ENCODE measurements around the gene PI4K2A.
A peak's percentile ranks its signal among the peaks of the same experiment; 100 is the strongest.

PI4K2A gene

GRCh38 chr10:97640174-97640867, at the start of gene PI4K2A:
Gene PI4K2A, plus strand, starts transcription at chr10:97640671. Its CDS starts 72 bp downstream, at chr10:97640743.
- peak; percentile 100 for DNase-seq

DNA sequence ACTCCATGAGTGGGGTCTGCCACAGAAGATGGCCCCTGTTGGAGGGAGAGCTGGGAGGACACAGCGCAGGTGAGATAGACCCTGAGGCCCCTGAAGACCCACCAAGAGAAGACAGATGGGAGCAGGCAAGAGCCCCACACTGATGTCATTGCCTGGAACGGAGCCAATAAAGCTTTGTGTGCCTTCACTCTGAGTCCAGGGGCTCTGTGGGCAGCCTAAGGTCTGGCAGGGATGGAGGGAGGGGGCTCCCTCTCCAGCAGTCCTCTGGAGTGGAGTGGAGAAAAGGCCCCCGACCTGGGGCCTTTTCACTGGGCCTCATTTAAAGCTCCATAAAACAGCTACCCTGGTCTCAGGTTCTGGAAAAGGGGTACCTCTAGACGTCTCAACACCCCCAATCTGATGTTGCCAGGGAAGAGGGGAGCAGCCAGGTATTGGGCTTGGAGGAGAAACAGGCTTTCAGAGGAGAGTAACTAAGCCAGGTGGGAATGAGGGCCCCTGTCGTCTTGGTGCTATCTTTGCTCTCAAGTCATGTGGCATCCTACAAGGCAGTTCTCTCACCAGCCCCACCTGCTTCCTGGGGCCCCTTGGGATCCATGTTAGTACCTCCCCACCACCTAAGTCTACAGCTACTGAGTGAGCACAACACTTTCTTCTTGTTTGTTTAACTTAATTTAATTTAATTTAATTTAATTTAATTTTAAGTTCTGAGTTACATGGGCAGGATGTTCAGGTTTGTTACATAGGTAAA, 49.5 kb upstream of the PI4K2A start:
- DNase-seq, result no peak

- DNase-seq, result no peak
Observed at GRCh38 chr10:97593421-97593820, 47.0 kb upstream of the PI4K2A start.

DNA sequence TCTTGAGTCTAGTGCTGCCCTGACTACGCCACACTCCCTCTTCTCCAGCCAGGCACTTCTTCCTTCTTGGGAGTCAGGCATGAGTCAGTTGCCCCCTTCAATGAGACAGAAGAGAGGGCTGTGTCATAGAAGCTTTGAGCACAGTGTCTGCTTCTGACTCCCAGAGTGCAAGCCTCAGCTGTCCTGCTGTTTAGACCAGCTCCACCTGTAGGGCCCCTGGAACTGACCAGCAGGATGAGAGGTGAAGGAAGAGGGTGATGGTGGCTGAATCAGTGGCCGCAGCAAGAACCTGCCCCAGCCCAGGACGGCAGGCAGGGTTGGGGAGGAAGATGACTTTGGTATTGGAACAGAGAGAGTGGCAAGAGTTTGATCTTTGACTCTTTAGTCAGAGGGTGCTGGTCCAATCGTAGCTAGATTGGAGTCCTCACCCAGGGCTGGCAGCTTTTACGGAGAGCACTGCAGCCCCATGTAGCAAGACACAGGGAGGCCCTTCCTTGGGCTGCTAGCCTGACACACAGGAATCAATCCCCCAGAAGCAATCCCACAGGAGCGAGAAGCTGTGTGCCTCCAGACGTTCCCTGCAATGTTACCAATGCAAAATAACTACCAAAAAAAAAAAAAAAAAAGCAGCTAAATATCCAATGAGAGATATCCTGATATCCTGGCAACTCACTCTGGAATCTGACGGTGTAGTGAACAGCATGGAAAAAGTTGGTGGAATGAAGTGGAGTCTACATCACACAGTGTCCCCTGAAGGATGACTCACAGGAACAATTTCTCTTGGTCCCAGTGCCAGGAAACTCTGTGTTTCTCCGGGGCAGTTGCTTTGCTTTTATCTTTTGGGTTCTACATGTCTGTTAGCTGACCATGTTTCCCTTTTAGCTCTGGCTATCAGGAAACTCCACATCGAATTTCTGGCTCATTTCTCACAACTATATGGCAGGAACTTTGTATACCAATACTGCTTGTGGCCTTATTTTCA, 44.1 kb upstream of the PI4K2A start:
- no peak for DNase-seq

- DNase-seq, result no peak
Observed at GRCh38 chr10:97597778-97598177, 42.7 kb upstream of the PI4K2A start.

- no peak for DNase-seq
Observed at GRCh38 chr10:97598407-97599271, 41.8 kb upstream of the PI4K2A start.

- no peak for DNase-seq
Observed at GRCh38 chr10:97599272-97599619, 41.2 kb upstream of the PI4K2A start.

GRCh38 chr10:97600616-97601015, 39.9 kb upstream of the PI4K2A start:
- DNase-seq, result no peak

DNA sequence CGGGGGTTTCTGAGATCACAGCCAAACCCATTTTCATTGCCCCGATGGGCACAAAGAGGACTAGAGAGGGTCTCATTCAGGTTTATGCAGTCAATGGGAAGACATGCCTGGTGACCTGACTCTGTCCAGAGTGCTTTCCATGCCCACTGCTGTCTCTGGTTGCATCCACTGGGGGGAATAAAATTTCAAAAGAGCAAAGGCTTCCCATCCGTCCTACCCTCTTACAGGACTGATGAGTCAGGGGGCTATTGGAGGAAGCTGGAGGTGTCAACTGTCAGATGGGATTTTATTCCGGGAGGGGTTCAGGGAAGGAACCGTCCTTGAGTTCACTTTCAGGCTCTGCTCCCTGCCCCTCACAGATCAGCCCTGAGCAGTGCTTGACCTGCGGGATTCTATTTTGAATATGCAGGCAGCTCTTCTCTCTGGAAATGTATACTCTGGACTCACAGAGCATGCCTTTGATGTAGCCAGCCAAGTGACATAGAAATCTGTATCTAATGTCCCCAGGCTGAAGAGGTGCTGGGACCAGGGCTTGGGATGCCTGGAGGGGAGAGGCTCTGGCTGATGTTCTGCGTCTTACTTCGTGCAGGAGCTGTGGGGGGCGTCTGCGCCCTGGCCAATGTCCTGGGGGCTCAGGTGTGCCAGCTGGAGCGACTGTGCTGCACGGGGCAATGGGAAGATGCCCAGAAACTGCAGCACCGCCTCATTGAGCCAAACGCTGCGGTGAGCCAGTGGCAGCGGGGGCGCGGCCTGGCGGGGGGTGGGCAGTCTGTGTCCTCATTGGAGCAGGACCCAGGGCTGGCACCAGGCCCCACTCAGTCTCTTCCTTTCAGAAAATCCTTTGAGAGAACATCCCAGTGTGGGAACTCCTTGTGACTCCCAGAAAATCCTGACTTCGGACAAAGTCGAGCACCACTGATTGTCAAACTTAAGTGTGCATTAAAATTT, 38.9 kb upstream of the PI4K2A start:
- DNase-seq, result no peak

DNA sequence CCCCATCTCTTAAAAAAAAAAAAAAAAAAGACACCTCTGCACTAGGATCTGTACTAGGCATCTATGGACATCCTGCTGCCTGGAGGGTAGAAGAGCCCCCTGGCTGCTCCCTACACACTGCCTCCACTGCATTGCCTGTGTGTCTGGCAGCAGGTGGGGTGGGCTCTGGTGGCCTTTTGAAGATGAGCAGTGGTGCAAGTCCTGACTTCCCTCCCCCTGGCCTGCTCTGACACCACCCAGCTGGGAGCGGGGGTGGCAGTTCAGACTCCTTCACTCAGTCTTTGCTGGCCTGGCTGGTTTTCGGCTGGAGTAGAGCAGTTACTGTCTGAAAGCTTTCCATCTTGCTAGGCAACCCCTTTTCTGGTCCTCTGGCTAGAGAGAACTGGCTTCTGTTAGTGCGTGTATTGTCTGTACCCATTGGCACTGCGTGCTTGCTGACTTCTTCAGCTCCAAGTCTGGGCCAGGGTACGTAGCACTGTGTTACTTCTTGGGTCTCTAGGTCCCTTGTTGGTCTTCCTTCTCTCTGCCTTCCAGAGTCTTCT, 33.3 kb upstream of the PI4K2A start:
- no peak for DNase-seq

GRCh38 chr10:97608991-97609561, 31.4 kb upstream of the PI4K2A start:
- DNase-seq, result no peak

GRCh38 chr10:97611473-97611872, 29.0 kb upstream of the PI4K2A start:
- no peak for DNase-seq

- no peak for DNase-seq
Observed at GRCh38 chr10:97612386-97612785, 28.1 kb upstream of the PI4K2A start.

DNA sequence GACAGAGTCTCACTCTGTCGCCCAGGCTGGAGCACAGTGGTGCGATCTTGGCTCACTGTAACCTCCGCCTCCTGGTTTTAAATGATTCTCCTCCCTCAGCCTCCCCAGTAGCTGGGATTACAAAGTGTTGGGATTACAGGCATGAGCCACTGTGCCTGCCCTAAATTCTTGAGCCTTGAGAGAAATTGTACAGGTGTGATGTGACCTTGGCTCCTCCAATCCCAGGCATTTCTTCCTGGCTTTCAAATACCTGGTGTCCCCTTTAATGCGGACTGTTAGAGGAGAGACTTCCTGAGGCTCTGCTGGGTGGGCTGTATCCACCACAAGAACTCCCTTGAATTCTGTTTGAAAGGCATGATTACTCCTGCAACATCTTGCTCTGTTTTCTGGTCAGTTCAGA, 22.2 kb upstream of the PI4K2A start:
- no peak for DNase-seq

DNA sequence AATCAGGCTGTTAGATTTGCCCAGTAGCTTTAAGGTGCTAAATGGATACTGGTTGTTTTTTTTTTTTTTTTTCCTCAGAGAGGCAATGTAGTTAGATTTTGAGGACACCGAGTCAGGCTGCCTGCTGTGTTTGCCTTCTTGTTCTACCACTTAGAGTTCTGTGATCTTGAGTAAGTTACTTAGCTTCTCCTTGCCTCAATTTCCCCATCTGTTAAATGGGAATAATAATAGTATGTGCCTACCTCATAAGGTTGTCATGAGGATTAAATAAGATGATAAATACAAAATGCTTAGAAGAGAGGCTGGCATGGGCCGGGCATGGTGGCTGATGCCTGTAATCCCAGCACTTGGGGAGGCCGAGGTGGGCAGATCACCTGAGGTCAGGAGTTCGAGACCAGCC, 21.7 kb upstream of the PI4K2A start:
- no peak for DNase-seq

DNA sequence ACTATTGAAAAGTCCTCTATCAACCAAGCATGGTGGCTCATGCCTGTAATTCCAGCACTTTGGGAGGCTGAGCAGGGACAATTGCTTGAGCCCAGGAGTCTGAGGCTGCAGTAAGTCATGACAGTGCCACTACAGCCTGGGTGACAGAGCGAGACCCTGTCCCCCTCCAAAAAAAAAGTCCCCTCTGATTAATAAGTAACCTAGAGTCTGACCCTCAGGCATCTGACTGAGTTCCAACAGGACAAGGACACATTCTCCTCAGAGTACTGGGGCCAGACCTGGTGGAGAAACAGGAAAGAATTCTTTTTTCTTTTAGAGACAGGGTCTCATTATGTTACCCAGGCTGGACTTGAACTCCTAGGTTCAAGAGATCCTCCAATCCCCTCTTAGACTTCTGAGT, 17.2 kb upstream of the PI4K2A start:
- DNase-seq, result no peak

DNA sequence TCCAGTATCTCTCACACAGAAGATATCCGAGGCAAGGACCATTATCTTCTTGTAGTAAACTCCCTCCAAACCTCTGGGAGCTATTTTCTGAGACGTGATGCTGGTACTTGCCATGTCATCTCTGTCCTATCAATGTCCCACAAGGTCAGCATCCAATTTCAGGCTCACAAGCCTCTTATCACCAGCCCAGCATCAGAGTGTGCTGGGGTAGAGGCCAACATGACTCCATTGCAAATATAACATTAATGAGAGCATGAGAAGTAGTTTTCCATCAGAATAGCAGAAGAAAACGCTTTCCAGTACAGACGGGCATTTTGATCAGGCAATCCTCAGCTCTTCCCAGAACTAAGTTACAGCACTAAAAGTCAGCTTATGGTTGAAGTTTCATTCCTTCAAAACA, 12.7 kb upstream of the PI4K2A start:
- DNase-seq, result no peak

GRCh38 chr10:97628228-97628627, 12.2 kb upstream of the PI4K2A start:
- no peak for DNase-seq

DNA sequence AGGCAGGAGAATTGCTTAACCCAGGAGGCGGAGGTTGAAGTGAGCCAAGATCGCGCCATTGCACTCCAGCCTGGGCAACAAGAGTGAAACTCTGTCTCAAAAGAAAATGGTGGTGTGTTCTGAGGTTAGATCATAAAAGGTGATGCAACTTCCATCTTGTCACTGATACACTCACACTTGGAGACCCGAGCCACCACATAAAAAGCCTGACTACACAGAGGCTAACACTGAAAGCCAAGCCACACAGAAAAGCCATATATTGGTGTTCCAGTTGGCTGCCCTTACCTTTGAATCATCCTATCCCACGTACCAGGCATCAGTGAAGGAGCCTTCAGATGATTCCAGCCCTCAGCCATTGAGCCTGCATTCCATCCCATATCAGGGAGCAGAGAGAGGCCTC, 11.2 kb upstream of the PI4K2A start:
- DNase-seq, result no peak

- DNase-seq, result no peak
Observed at GRCh38 chr10:97631098-97631497, 9.4 kb upstream of the PI4K2A start.
